GM12878 (cell line): Measurements from ENCODE around the gene C22orf42. TPM values are rescaled to one million over a fixed set of nuclear protein-coding genes. Genes with fewer than 3 reads are reported as not detected.

Experiments
- ATAC-seq: fragments of 200-7000 bp; cut with Tn5 transposase; 3 replicates; pipeline ENCODE4 v1.9.1; 2020; ENCODE audit warnings: mild to moderate bottlenecking, moderate library complexity
- BruUV-seq: library from RNA; stranded (reverse); fragments of 400-500 nt; replicated peaks from 2 replicates; lab custom pipeline; 2021; lab: Mats Ljungman, UMichigan
- CTCF ChIA-PET: fragments of 300-600 bp; sonication (Branson Sonifier 250); formaldehyde crosslinking; extraction: SDS; loops from one replicate; lab custom pipeline; 2021; ENCODE audit warnings: inconsistent platforms; lab: Yijun Ruan, JAX
- POLR2A ChIA-PET: fragments of 350-600 bp; formaldehyde crosslinking; extraction: SDS; loops from one replicate; lab custom pipeline; 2021; ENCODE audit warnings: inconsistent platforms; lab: Charles Lee
- RAD21 ChIA-PET: fragments of 300-600 bp; sonication (Branson Sonifier 250); formaldehyde crosslinking; loops from one replicate; lab custom pipeline; 2023; ENCODE audit warnings: antibody characterized with exemption; ENCODE audit not compliant: unreplicated experiment; lab: Charles Lee
- SMC1A ChIA-PET: fragments of 300-600 bp; sonication (Branson Sonifier 250); formaldehyde crosslinking; loops from one replicate; lab custom pipeline; 2023; ENCODE audit not compliant: unreplicated experiment, uncharacterized antibody; lab: Charles Lee
- DNase-seq: peaks from one replicate; pipeline ENCODE4 v3.0.0-alpha.2; 2011; ENCODE audit warnings: low read depth, low spot score
- FAIRE-seq: peaks from 3 replicates; lab custom pipeline; 2011; peaks lifted over from hg19 to GRCh38; lab: Jason Lieb, UNC
- H2AFZ ChIP-seq: 2 replicates; pipeline ENCODE4 v1.6.0; 2011; ENCODE audit warnings: low read depth, low read length, control low read depth; ENCODE audit not compliant: control insufficient read depth
- H3K27ac ChIP-seq: 2 replicates; pipeline ENCODE4 v1.5.1; 2011; ENCODE audit warnings: control low read depth; ENCODE audit not compliant: control insufficient read depth, insufficient read depth
- H3K27me3 ChIP-seq, 2 experiments: replicated peaks in 1 of 2; 2 replicates each; pipeline versions ENCODE4 v1.6.0 to v1.6.1; 2011; ENCODE audit warnings: low read length in 1 of 2; ENCODE audit not compliant: control insufficient read depth in 2 of 2, insufficient read depth in 2 of 2
- H3K36me3 ChIP-seq, 2 experiments: 2 replicates each; pipeline ENCODE4 v1.5.1; 2011; ENCODE audit warnings: low read length in 1 of 2; ENCODE audit not compliant: control insufficient read depth in 2 of 2, insufficient read depth in 2 of 2
- H3K4me1 ChIP-seq: 2 replicates; pipeline ENCODE4 v1.6.1; 2011; ENCODE audit warnings: mild to moderate bottlenecking, low read length, moderate library complexity, mixed read lengths; ENCODE audit not compliant: control insufficient read depth, insufficient read depth
- H3K4me2 ChIP-seq: 2 replicates; pipeline ENCODE4 v1.6.0; 2011; ENCODE audit warnings: control low read depth; ENCODE audit not compliant: control insufficient read depth, insufficient read depth
- H3K4me3 ChIP-seq: fragments of 200-600 bp; sonication (generic); 2 replicates; pipeline ENCODE4 v1.5.1; 2016
- H3K79me2 ChIP-seq: 2 replicates; pipeline ENCODE4 v1.6.0; 2011; ENCODE audit warnings: low read length; ENCODE audit not compliant: control insufficient read depth, insufficient read depth
- H3K9ac ChIP-seq: 2 replicates; pipeline ENCODE4 v1.8.0; 2011; ENCODE audit warnings: low read length, control low read depth, mixed read lengths; ENCODE audit not compliant: control insufficient read depth, insufficient read depth
- H3K9me3 ChIP-seq: replicated peaks from 3 replicates; pipeline ENCODE4 v1.5.1; 2011; ENCODE audit warnings: mild to moderate bottlenecking, low read length; ENCODE audit not compliant: control insufficient read depth, insufficient read depth
- H4K20me1 ChIP-seq: 2 replicates; pipeline ENCODE4 v1.6.0; 2011; ENCODE audit not compliant: control insufficient read depth, insufficient read depth
- CHD1 ChIP-seq: IDR thresholded peaks from 2 replicates; pipeline ENCODE4 v1.6.1; 2012; ENCODE audit warnings: low read depth, low read length, improper control_type of control experiment
- FOXM1 ChIP-seq: IDR thresholded peaks from 2 replicates; pipeline ENCODE4 v1.6.1; 2012; ENCODE audit warnings: low read depth, mild to moderate bottlenecking, inconsistent platforms, low read length, moderate library complexity
- MEF2A ChIP-seq: IDR thresholded peaks from 2 replicates; pipeline ENCODE4 v1.6.1; 2011; ENCODE audit warnings: low read depth, mild to moderate bottlenecking, low read length, moderate library complexity; ENCODE audit not compliant: insufficient read depth
- NR2C2 ChIP-seq: IDR thresholded peaks from 2 replicates; pipeline ENCODE4 v1.6.1; 2011; ENCODE audit warnings: borderline replicate concordance, low read depth; ENCODE audit not compliant: control insufficient read depth, insufficient read length
- TCF3 ChIP-seq: IDR thresholded peaks from 2 replicates; pipeline ENCODE4 v1.6.1; 2012; ENCODE audit warnings: low read depth, mild to moderate bottlenecking, low read length, borderline replicate concordance; ENCODE audit not compliant: insufficient read depth
- WGBS: methylation state at CpG from one replicate; pipeline ENCODE4 v1.1.6; 2016; ENCODE audit warnings: low lambda C conversion rate; ENCODE audit not compliant: insufficient replicate concordance, insufficient coverage; ENCODE audit errors: missing lambda C conversion rate; 5-methylcytosine and 5-hydroxymethylcytosine counted together
- in situ Hi-C: fragments of 300-500 bp; cut with MboI; formaldehyde crosslinking; loops from 9 replicates; pipeline ENCODE4 v1.14.3; 2018; ENCODE audit warnings: mixed read lengths
- intact Hi-C: fragments of 100-400 bp; cut with micrococcal nuclease; formaldehyde crosslinking; loops from one replicate; pipeline ENCODE4 v1.14.2; 2022; ENCODE audit not compliant: unreplicated experiment
- polyA plus RNA-seq, 11 experiments: library from polyadenylated mRNA; depleted of rRNA in 4 of 11; unstranded in 6 of 11; stranded (reverse) in 5 of 11; fragments of >200 nt; fragmentation: Nextera tagmentation in 4 of 11; fragmentation: Illumina TruSeq in 1 of 11; extraction: Ambion mirVana in 4 of 11; extraction: Trizol in 1 of 11; gene quantifications; 1 replicate in 1 of 11; 2 replicates in 10 of 11; pipeline versions ENCODE4 v1.2.1 to v1.2.3, GENCODE V29; 2011 to 2016; ENCODE audit warnings: inconsistent platforms in 2 of 11, missing spikeins in 2 of 11, low read depth in 1 of 11
- total RNA-seq, 4 experiments: library from RNA; depleted of rRNA in 3 of 4; stranded (reverse); fragments of >200 nt in 3 of 4; fragmentation: Illumina TruSeq in 1 of 4; extraction: Trizol in 1 of 4; gene quantifications; 2 replicates each; pipeline versions ENCODE4 v1.2.1 to v1.2.3, GENCODE V29; 2013 to 2021
- TF ChIP-seq, protein P1 (sequence below): fragments of 450-650 bp; IDR thresholded peaks from 2 replicates; pipeline ENCODE4 v1.6.1; 2017; ENCODE audit warnings: mild to moderate bottlenecking, low read depth, inconsistent platforms; ENCODE audit not compliant: poor library complexity, severe bottlenecking
- TF ChIP-seq, protein P2 (sequence below): fragments of 450-650 bp; formaldehyde crosslinking; IDR thresholded peaks from 2 replicates; pipeline ENCODE4 v1.5.0; 2022; ENCODE audit warnings: mild to moderate bottlenecking, missing genetic modification characterization
- TF ChIP-seq, protein P3 (sequence below): fragments of 450-650 bp; IDR thresholded peaks from 2 replicates; pipeline ENCODE4 v1.6.1; 2016; ENCODE audit warnings: mild to moderate bottlenecking, moderate library complexity, borderline replicate concordance

Gene C22orf42
- total and polyA plus RNA-seq, 10 of the 15 experiments (the other 5 are each of a cell fraction or from before 2014, with no cell fraction given) = not detected

DNA sequence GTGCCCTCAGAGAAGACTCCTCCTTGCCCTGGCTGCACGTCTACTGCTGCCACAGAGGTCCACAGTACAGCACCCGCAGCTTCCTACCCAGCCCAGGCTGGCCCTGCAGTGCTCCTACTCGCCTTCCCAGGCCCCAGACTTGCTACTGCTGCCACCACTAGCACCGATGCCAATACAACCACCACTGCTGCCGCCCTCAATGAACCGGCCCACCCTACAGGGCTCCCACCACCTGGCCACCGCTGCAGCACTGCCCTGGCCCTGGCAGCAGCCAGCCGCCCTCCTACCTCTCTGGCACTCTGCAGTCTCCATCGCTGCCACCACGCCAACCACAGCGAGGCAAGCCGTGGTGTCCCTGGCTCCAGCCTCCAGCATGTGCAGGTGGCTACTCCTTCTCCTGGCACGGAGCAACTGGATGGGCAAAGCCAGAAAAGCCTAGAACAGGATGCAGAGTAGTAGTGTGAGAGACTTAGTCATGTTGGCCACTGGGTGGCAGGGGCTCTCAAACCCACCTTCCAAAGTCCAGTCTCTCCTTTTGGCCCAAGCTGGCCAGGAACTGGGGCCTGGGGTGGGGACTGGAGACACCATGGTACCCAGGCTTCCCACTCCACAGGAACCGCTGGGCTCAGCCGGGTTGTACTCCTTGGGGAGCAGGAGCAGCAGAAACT lies 39.4 kb downstream of the C22orf42 start:
- Histone ChIP-seq H3K79me2 (no peaks in the 10 kb centered on the region), H4K20me1 (no peaks in the 10 kb centered on the region)
- no peak for TF ChIP-seq CHD1
- TF ChIP-seq, protein P1, sequence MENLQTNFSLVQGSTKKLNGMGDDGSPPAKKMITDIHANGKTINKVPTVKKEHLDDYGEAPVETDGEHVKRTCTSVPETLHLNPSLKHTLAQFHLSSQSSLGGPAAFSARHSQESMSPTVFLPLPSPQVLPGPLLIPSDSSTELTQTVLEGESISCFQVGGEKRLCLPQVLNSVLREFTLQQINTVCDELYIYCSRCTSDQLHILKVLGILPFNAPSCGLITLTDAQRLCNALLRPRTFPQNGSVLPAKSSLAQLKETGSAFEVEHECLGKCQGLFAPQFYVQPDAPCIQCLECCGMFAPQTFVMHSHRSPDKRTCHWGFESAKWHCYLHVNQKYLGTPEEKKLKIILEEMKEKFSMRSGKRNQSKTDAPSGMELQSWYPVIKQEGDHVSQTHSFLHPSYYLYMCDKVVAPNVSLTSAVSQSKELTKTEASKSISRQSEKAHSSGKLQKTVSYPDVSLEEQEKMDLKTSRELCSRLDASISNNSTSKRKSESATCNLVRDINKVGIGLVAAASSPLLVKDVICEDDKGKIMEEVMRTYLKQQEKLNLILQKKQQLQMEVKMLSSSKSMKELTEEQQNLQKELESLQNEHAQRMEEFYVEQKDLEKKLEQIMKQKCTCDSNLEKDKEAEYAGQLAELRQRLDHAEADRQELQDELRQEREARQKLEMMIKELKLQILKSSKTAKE = no peak
- no peak for TF ChIP-seq MEF2A
- TF ChIP-seq, protein P2, sequence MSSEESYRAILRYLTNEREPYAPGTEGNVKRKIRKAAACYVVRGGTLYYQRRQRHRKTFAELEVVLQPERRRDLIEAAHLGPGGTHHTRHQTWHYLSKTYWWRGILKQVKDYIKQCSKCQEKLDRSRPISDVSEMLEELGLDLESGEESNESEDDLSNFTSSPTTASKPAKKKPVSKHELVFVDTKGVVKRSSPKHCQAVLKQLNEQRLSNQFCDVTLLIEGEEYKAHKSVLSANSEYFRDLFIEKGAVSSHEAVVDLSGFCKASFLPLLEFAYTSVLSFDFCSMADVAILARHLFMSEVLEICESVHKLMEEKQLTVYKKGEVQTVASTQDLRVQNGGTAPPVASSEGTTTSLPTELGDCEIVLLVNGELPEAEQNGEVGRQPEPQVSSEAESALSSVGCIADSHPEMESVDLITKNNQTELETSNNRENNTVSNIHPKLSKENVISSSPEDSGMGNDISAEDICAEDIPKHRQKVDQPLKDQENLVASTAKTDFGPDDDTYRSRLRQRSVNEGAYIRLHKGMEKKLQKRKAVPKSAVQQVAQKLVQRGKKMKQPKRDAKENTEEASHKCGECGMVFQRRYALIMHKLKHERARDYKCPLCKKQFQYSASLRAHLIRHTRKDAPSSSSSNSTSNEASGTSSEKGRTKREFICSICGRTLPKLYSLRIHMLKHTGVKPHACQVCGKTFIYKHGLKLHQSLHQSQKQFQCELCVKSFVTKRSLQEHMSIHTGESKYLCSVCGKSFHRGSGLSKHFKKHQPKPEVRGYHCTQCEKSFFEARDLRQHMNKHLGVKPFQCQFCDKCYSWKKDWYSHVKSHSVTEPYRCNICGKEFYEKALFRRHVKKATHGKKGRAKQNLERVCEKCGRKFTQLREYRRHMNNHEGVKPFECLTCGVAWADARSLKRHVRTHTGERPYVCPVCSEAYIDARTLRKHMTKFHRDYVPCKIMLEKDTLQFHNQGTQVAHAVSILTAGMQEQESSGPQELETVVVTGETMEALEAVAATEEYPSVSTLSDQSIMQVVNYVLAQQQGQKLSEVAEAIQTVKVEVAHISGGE = no peak
- no peak for TF ChIP-seq TCF3
- TF ChIP-seq NR2C2 = no peak
- TF ChIP-seq, protein P3, sequence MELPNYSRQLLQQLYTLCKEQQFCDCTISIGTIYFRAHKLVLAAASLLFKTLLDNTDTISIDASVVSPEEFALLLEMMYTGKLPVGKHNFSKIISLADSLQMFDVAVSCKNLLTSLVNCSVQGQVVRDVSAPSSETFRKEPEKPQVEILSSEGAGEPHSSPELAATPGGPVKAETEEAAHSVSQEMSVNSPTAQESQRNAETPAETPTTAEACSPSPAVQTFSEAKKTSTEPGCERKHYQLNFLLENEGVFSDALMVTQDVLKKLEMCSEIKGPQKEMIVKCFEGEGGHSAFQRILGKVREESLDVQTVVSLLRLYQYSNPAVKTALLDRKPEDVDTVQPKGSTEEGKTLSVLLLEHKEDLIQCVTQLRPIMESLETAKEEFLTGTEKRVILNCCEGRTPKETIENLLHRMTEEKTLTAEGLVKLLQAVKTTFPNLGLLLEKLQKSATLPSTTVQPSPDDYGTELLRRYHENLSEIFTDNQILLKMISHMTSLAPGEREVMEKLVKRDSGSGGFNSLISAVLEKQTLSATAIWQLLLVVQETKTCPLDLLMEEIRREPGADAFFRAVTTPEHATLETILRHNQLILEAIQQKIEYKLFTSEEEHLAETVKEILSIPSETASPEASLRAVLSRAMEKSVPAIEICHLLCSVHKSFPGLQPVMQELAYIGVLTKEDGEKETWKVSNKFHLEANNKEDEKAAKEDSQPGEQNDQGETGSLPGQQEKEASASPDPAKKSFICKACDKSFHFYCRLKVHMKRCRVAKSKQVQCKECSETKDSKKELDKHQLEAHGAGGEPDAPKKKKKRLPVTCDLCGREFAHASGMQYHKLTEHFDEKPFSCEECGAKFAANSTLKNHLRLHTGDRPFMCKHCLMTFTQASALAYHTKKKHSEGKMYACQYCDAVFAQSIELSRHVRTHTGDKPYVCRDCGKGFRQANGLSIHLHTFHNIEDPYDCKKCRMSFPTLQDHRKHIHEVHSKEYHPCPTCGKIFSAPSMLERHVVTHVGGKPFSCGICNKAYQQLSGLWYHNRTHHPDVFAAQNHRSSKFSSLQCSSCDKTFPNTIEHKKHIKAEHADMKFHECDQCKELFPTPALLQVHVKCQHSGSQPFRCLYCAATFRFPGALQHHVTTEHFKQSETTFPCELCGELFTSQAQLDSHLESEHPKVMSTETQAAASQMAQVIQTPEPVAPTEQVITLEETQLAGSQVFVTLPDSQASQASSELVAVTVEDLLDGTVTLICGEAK = no peak
- TF ChIP-seq FOXM1 = no peak
- TF ChIP-seq, all 136 proteins: peak for 0
- Histone ChIP-seq H3K36me3 (no peaks in the 10 kb centered on the region), H3K27ac (no peak overlapping the region), H3K4me3 (no peak overlapping the region), H3K4me1 (no peaks in the 10 kb centered on the region), H3K4me2 (no peak overlapping the region), H3K9me3 (no peaks in the 10 kb centered on the region), H3K27me3 (no peaks in the 10 kb centered on the region), H3K9ac (no peak overlapping the region), H2AFZ (no peak overlapping the region)
- DNase-seq (no peak), ATAC-seq (no peak), FAIRE-seq (no peak)
- SMC1A ChIA-PET = interaction anchor here (0.7 kb wide), 1 partner anchor 1083 kb away, joined by 3 read pairs; no protein-coding TSS in a partner anchor
- intact Hi-C loops = no loop called here
- POLR2A ChIA-PET = no interaction called here
- CTCF ChIA-PET = no interaction called here
- in situ Hi-C loops = no loop called here
- WGBS = 46% methylated on average over 15 of the region's 15 CpGs
- no TSS peak for BruUV-seq
- RAD21 ChIA-PET = no interaction called here
